ENCODE measurements around the gene AP1S1.
"Not testable (repeated sequence)": the region's sequence is repeated elsewhere in the genome, so short reads cannot be mapped to it uniquely, and the experiment has no call there.

AP1S1 gene

GRCh38 chr7:101125989-101126650, 28.2 kb upstream of the AP1S1 start:
- DNase-seq, result peak; percentile 74

GRCh38 chr7:101126651-101127459, 27.4 kb upstream of the AP1S1 start, which contains the start of gene SERPINE1:
Gene SERPINE1, plus strand, starts transcription at chr7:101127104. Its CDS starts 1,290 bp downstream, at chr7:101128394.
- DNase-seq, result peak; percentile 91

GRCh38 chr7:101127460-101128039, 26.7 kb upstream of the AP1S1 start:
- DNase-seq, result no peak

GRCh38 chr7:101128040-101128834, 26.0 kb upstream of the AP1S1 start:
- no peak for DNase-seq

GRCh38 chr7:101129603-101130117, 24.6 kb upstream of the AP1S1 start:
- DNase-seq, result no peak

- not testable (repeated sequence) for DNase-seq
Measured at GRCh38 chr7:101132626-101133600, 21.4 kb upstream of the AP1S1 start.

- no peak for DNase-seq
Measured at GRCh38 chr7:101133621-101134398, 20.5 kb upstream of the AP1S1 start.

- DNase-seq, result no peak
Measured at GRCh38 chr7:101134399-101134980, 19.8 kb upstream of the AP1S1 start.

- DNase-seq, result no peak
Measured at GRCh38 chr7:101137651-101138212, 16.5 kb upstream of the AP1S1 start.

GRCh38 chr7:101138213-101138870, 15.9 kb upstream of the AP1S1 start:
- peak; percentile 95 for DNase-seq

- no peak for DNase-seq
Measured at GRCh38 chr7:101140339-101140699, 14.0 kb upstream of the AP1S1 start.

GRCh38 chr7:101140746-101141382, 13.4 kb upstream of the AP1S1 start:
- DNase-seq, result no peak

GRCh38 chr7:101151908-101152651, 2.2 kb upstream of the AP1S1 start:
- peak; percentile 16 for DNase-seq

GRCh38 chr7:101154693-101155102, 422 bp downstream of the AP1S1 start:
- DNase-seq, result no peak

GRCh38 chr7:101155303-101155702, 1.0 kb downstream of the AP1S1 start:
- DNase-seq, result no peak

- DNase-seq, result peak; percentile 22
Measured at GRCh38 chr7:101156277-101156676, 2.0 kb downstream of the AP1S1 start.

- no peak for DNase-seq
Measured at GRCh38 chr7:101156866-101157589, 2.8 kb downstream of the AP1S1 start.

All from hematopoietic multipotent progenitor cell treated with erythropoietin and hydrocortisone succinate and interleukin-3 and kit ligand, for 8 days (in vitro differentiated cells).